Measurements from ENCODE around the gene SRGAP2C.
"Not testable (repeated sequence)": the region's sequence is repeated elsewhere in the genome, so short reads cannot be mapped to it uniquely, and the experiment has no call there.

- TF ChIP-seq POLR2A (IDR thresholded peaks at IDR 0.05; ENCODE audit: low read length); CTCF (IDR thresholded peaks at IDR 0.05): not testable (repeated sequence)
Observed at GRCh38 chr1:121155671-121156358, 29.0 kb upstream of the SRGAP2C start.
